IMR-90 (cell line): ENCODE measurements around the gene IPO13. TPM values are rescaled to one million over a fixed set of nuclear protein-coding genes. Genes with fewer than 3 reads are reported as not detected.

ENCODE experiments used
- ATAC-seq: fragments of 200-7000 bp; cut with Tn5 transposase; 2 replicates; pipeline ENCODE4 v1.9.1; 2020; ENCODE audit warnings: low read depth, mild to moderate bottlenecking, moderate library complexity
- BruUV-seq: library from RNA; stranded (reverse); fragments of 400-500 nt; replicated peaks from 2 replicates; lab custom pipeline; 2021; lab: Mats Ljungman, UMichigan
- CTCF ChIA-PET: fragments of 300-600 bp; formaldehyde crosslinking; extraction: SDS; loops from one replicate; lab custom pipeline; 2021; ENCODE audit warnings: antibody characterized with exemption; lab: Yijun Ruan, JAX
- POLR2A ChIA-PET: fragments of 300-600 bp; sonication (Branson Sonifier 250); formaldehyde crosslinking; loops from one replicate; lab custom pipeline; 2022; ENCODE audit warnings: antibody characterized with exemption; ENCODE audit not compliant: unreplicated experiment; lab: Charles Lee
- DNase-seq: peaks from one replicate; pipeline ENCODE4 v3.0.0; 2013
- H2AFZ ChIP-seq: replicated peaks from 2 replicates; pipeline ENCODE3; 2013; ENCODE audit warnings: low read length, mild to moderate bottlenecking; ENCODE audit not compliant: poor library complexity
- H2AK5ac ChIP-seq: 2 replicates; pipeline ENCODE4 v1.6.1; 2013; ENCODE audit warnings: low read depth, low read length, inconsistent platforms
- H2AK9ac ChIP-seq: replicated peaks from 2 replicates; pipeline ENCODE3; 2013; ENCODE audit warnings: mild to moderate bottlenecking, low read depth, low read length, moderate library complexity; ENCODE audit not compliant: poor library complexity
- H2BK120ac ChIP-seq: 2 replicates; pipeline ENCODE4 v1.6.1; 2013; ENCODE audit warnings: low read depth, low read length, inconsistent platforms
- H2BK15ac ChIP-seq: 3 replicates; pipeline ENCODE4 v1.6.1; 2013; ENCODE audit warnings: low read depth, low read length, inconsistent platforms
- H2BK20ac ChIP-seq: 2 replicates; pipeline ENCODE4 v1.6.1; 2013; ENCODE audit warnings: low read depth, mild to moderate bottlenecking, inconsistent platforms, low read length, moderate library complexity
- H2BK5ac ChIP-seq: 2 replicates; pipeline ENCODE4 v1.6.1; 2013; ENCODE audit warnings: mild to moderate bottlenecking, low read depth, low read length, inconsistent platforms; ENCODE audit not compliant: poor library complexity, severe bottlenecking
- H3K14ac ChIP-seq: replicated peaks from 2 replicates; pipeline ENCODE4 v1.6.1; 2013; ENCODE audit warnings: low read depth, low read length, inconsistent platforms
- H3K18ac ChIP-seq: 2 replicates; pipeline ENCODE4 v1.6.1; 2013; ENCODE audit warnings: low read depth, low read length, control low read depth
- H3K23ac ChIP-seq: 2 replicates; pipeline ENCODE4 v1.6.1; 2013; ENCODE audit warnings: low read depth, low read length, inconsistent platforms
- H3K27ac ChIP-seq: 2 replicates; pipeline ENCODE4 v1.5.1; 2013; ENCODE audit warnings: mild to moderate bottlenecking, control low read depth, low read length; ENCODE audit not compliant: insufficient read depth
- H3K27me3 ChIP-seq: 2 replicates; pipeline ENCODE4 v1.6.1; 2013; ENCODE audit warnings: low read length; ENCODE audit not compliant: control insufficient read depth, insufficient read depth
- H3K36me3 ChIP-seq: 2 replicates; pipeline ENCODE4 v1.6.1; 2013; ENCODE audit warnings: low read length, mixed read lengths; ENCODE audit not compliant: control insufficient read depth, insufficient read depth
- H3K4ac ChIP-seq: 2 replicates; pipeline ENCODE4 v1.6.1; 2013; ENCODE audit warnings: low read depth, low read length, inconsistent platforms
- H3K4me1 ChIP-seq: 2 replicates; pipeline ENCODE4 v1.6.1; 2013; ENCODE audit warnings: low read length, mixed read lengths; ENCODE audit not compliant: control insufficient read depth, insufficient read depth
- H3K4me2 ChIP-seq: 2 replicates; pipeline ENCODE4 v1.6.1; 2013; ENCODE audit warnings: low read depth, mild to moderate bottlenecking, control low read depth, low read length, moderate library complexity
- H3K4me3 ChIP-seq: 2 replicates; pipeline ENCODE4 v1.5.1; 2013; ENCODE audit warnings: low read depth, mild to moderate bottlenecking, control low read depth, low read length, moderate library complexity; ENCODE audit not compliant: insufficient read depth
- H3K56ac ChIP-seq: 2 replicates; pipeline ENCODE4 v1.6.1; 2013; ENCODE audit warnings: low read length, inconsistent platforms; ENCODE audit not compliant: insufficient read depth; ENCODE audit errors: extremely low read depth
- H3K79me1 ChIP-seq, 2 experiments: 2 replicates each; pipeline ENCODE4 v1.6.1; 2013; ENCODE audit warnings: low read length in 2 of 2, inconsistent platforms in 1 of 2, low read depth in 1 of 2
- H3K9ac ChIP-seq: 2 replicates; pipeline ENCODE4 v1.6.1; 2013; ENCODE audit warnings: low read depth, low read length, control low read depth
- H3K9me1 ChIP-seq: 2 replicates; pipeline ENCODE4 v1.6.1; 2013; ENCODE audit warnings: low read length, inconsistent platforms; ENCODE audit not compliant: insufficient read depth
- H3K9me3 ChIP-seq: 2 replicates; pipeline ENCODE4 v1.6.1; 2013; ENCODE audit warnings: low read length; ENCODE audit not compliant: control insufficient read depth, insufficient read depth
- H4K20me1 ChIP-seq: 2 replicates; pipeline ENCODE4 v1.6.1; 2013; ENCODE audit warnings: low read length, inconsistent platforms; ENCODE audit not compliant: insufficient read depth
- H4K5ac ChIP-seq: 2 replicates; pipeline ENCODE4 v1.6.1; 2013; ENCODE audit warnings: mild to moderate bottlenecking, low read depth, low read length, control low read depth
- H4K8ac ChIP-seq, 2 experiments: 2 replicates each; pipeline ENCODE4 v1.6.1; 2013; ENCODE audit warnings: low read depth in 2 of 2, low read length in 2 of 2, control low read depth in 1 of 2, inconsistent platforms in 1 of 2
- H4K91ac ChIP-seq: 2 replicates; pipeline ENCODE4 v1.6.1; 2013; ENCODE audit warnings: low read depth, low read length, inconsistent platforms; ENCODE audit not compliant: insufficient read depth
- BHLHE40 ChIP-seq: fragments of 150-350 bp; IDR thresholded peaks from 2 replicates; pipeline ENCODE4 v1.6.1; 2016; ENCODE audit warnings: mild to moderate bottlenecking, low read depth, low read length
- CEBPB ChIP-seq: IDR thresholded peaks from 2 replicates; pipeline ENCODE4 v1.6.1; 2012; ENCODE audit warnings: low read depth, low read length, improper control_type of control experiment
- RAD21 ChIP-seq: IDR thresholded peaks from 2 replicates; pipeline ENCODE4 v1.6.1; 2012; ENCODE audit warnings: low read length, improper control_type of control experiment
- WGBS, 2 experiments: methylation state at CpG; one replicate each; pipeline versions ENCODE4 v1.1.5 to v1.1.7; 2013; ENCODE audit warnings: missing lambda C conversion rate in 2 of 2; ENCODE audit not compliant: insufficient read length in 1 of 2; ENCODE audit errors: extremely low coverage in 2 of 2; 5-methylcytosine and 5-hydroxymethylcytosine counted together
- dilution Hi-C: fragments of 300-500 bp; cut with HindIII; formaldehyde crosslinking; loops from one replicate; pipeline ENCODE4 v1.14.3; 2018; ENCODE audit warnings: low sequenced_read_pairs; ENCODE audit not compliant: unreplicated experiment
- in situ Hi-C: fragments of 300-500 bp; cut with MboI; formaldehyde crosslinking; loops from 3 replicates; pipeline ENCODE4 v1.14.3; 2019; ENCODE audit warnings: low sequenced_read_pairs, inconsistent platforms, mixed read lengths
- intact Hi-C: fragments of 100-400 bp; cut with micrococcal nuclease; formaldehyde crosslinking; loops from 2 replicates; pipeline ENCODE4 v1.10.0; 2022
- polyA plus RNA-seq, 3 experiments: library from polyadenylated mRNA; depleted of rRNA; stranded (reverse); fragments of >200 nt; gene quantifications; 2 replicates each; pipeline ENCODE4 v1.2.3, GENCODE V29; 2012; ENCODE audit warnings: low replicate concordance in 1 of 3
- total RNA-seq: library from RNA; depleted of rRNA; stranded (reverse); fragments of >200 nt; gene quantifications from 2 replicates; pipeline ENCODE4 v1.2.3, GENCODE V29; 2012
- TF ChIP-seq, protein P1 (sequence below): fragments of 150-350 bp; IDR thresholded peaks from 2 replicates; pipeline ENCODE4 v1.6.1; 2017; ENCODE audit warnings: mild to moderate bottlenecking, antibody characterized with exemption, low read length, low read depth

IPO13 gene
- total and polyA plus RNA-seq, 2 of the 4 experiments (the other 2 are of a cell fraction): 15.2 to 18.7 TPM

DNA sequence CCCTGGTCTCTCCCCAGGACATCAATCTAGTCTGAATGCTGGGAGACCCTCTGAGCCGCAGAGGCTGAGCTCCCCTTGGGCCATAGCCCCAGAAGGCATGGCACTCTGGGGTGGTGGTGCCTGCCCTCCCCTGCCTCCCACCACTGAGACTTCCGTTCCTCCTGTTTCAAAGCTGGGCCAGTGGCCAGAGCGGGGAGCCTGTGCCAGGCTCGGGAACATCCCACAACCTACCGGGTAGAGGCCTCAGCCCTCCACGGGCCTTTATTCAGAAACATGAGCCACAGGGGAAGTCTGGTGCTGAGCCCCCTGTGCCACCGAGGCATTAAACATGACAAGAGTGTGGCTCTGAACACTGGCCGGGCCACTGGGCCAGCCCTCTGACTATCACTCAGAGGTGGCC, 52.7 kb downstream of the IPO13 start:
- H3K9ac ChIP-seq: no peak overlapping the region
- H3K14ac ChIP-seq: no peak overlapping the region
- POLR2A ChIA-PET: interaction anchor here (0.6 kb wide), 1 partner anchor 236 kb away, joined by 3 read pairs; no protein-coding TSS in a partner anchor
- H2BK120ac ChIP-seq: no peak overlapping the region
- ATAC-seq (no peak), DNase-seq (no peak)
- H2AK9ac ChIP-seq: no peak overlapping the region
- H3K4me3 ChIP-seq: no peak overlapping the region
- no peak overlapping the region for H3K56ac ChIP-seq
- H3K9me3 ChIP-seq: no peaks in the 10 kb centered on the region
- no peak overlapping the region for H3K18ac ChIP-seq
- H3K27me3 ChIP-seq: no peaks in the 10 kb centered on the region
- no peaks in the 10 kb centered on the region for H3K4me1 ChIP-seq
- H3K9me1 ChIP-seq: no peaks in the 10 kb centered on the region
- H2AFZ ChIP-seq: no peak overlapping the region
- 94% methylated on average over 2 of the region's 8 CpGs; no CpG with 5 or more reads in 1 of the 2 experiments for WGBS, 2 experiments
- H3K4me2 ChIP-seq: no peak overlapping the region
- no peak overlapping the region for H4K5ac ChIP-seq
- peaks cover 24% of the 10 kb centered on the region; the same call in 1 of the 2 replicates for H3K36me3 ChIP-seq
- TF ChIP-seq CEBPB (no peak), BHLHE40 (no peak), RAD21 (no peak)
- TF ChIP-seq, protein P1, sequence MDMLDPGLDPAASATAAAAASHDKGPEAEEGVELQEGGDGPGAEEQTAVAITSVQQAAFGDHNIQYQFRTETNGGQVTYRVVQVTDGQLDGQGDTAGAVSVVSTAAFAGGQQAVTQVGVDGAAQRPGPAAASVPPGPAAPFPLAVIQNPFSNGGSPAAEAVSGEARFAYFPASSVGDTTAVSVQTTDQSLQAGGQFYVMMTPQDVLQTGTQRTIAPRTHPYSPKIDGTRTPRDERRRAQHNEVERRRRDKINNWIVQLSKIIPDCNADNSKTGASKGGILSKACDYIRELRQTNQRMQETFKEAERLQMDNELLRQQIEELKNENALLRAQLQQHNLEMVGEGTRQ: no peak
- intact Hi-C loops: no loop called here
- no peak overlapping the region for H2BK20ac ChIP-seq
- H3K79me1 ChIP-seq: no peaks in the 10 kb centered on the region
- no peak overlapping the region for H4K8ac ChIP-seq
- H3K27ac ChIP-seq: no peak overlapping the region
- no peak overlapping the region for H3K23ac ChIP-seq
- H2BK15ac ChIP-seq: no peak overlapping the region
- no TSS peak for BruUV-seq
- no peak overlapping the region for H2BK5ac ChIP-seq
- no peak overlapping the region for H2AK5ac ChIP-seq
- no peak overlapping the region for H3K4ac ChIP-seq
- no peaks in the 10 kb centered on the region for H4K20me1 ChIP-seq
- H4K91ac ChIP-seq: no peak overlapping the region
- dilution Hi-C loops: no loop called here
- CTCF ChIA-PET: no interaction called here
- in situ Hi-C loops: no loop called here
